Cardiac muscle cell (in vitro differentiated cells and primary cell): ENCODE measurements around the gene CBARP. TPM values are rescaled to one million over a fixed set of nuclear protein-coding genes. Genes with fewer than 3 reads are reported as not detected.

ENCODE experiments used
- DNase-seq, 2 donors: peaks; one replicate each; pipeline versions ENCODE4 v3.0.0 to v3.0.0-alpha.2; 2010 to 2017; ENCODE audit warnings: low read depth in 1 of 2, low spot score in 1 of 2
- H3K27ac ChIP-seq: fragments of 200-600 bp; sonication (generic); 2 replicates; pipeline ENCODE4 v1.5.1; 2016
- H3K27me3 ChIP-seq: fragments of 200-600 bp; sonication (generic); 2 replicates; pipeline ENCODE4 v1.6.0; 2016; ENCODE audit warnings: control low read depth
- H3K36me3 ChIP-seq: fragments of 200-600 bp; sonication (generic); 2 replicates; pipeline ENCODE4 v1.5.1; 2016; ENCODE audit warnings: control low read depth
- H3K4me1 ChIP-seq: fragments of 200-600 bp; sonication (generic); 2 replicates; pipeline ENCODE4 v1.8.1; 2017; ENCODE audit warnings: low read depth, mild to moderate bottlenecking, mixed run types
- H3K4me3 ChIP-seq: fragments of 200-600 bp; sonication (generic); 2 replicates; pipeline ENCODE4 v1.5.1; 2016; ENCODE audit warnings: mild to moderate bottlenecking
- H3K9me3 ChIP-seq: fragments of 200-600 bp; sonication (generic); 2 replicates; pipeline ENCODE4 v1.5.1; 2017; ENCODE audit warnings: low read depth, mild to moderate bottlenecking, control low read depth
- polyA plus RNA-seq: library from polyadenylated mRNA; unstranded; fragments of >200 nt; fragmentation: Nextera tagmentation; extraction: Ambion mirVana; gene quantifications from 2 replicates; pipeline ENCODE4 v1.2.1, GENCODE V29; 2016
- total RNA-seq: library from RNA; depleted of rRNA; stranded (reverse); fragments of >200 nt; gene quantifications from 2 replicates; pipeline ENCODE4 v1.2.3, GENCODE V29; 2016
- TF ChIP-seq, protein P1 (sequence below): IDR thresholded peaks from 2 replicates; pipeline ENCODE4 v1.5.1; 2012; ENCODE audit warnings: low read depth, mild to moderate bottlenecking, low read length

The CBARP gene
- total and polyA plus RNA-seq, 2 experiments from 2014 or later = 22.1 to 29.1 TPM

DNA sequence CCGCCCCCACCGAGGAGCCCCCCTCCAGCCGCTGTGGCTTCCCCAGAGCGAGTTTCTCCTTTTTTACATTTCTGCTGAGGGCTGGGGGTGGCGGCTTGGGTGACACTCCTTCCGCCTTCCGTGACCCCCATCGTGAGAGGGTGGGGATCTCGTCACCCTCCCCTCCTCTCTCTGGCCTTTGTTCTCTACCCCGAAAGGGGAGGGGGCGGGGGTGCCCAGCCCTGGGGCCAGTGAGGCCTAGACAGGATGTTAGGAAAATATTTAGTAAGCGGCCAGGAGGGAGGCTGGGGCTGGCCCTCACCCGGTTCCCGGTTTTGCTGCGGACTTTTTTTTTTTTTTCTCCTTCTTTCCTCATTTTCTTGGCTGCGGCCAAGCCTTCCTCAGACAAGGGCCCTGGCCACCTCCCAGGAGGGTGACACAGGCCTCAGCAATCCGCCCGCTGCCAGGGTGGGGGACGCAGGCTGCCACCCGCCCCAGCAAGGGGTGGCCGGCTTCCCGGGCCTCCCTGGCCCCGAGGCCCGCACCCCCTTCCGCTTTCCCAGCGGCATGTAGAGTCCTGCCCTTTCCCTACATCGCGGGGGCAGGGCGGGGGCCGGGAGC is 14.5 kb upstream of the CBARP start:
- peaks cover 11% of the 10 kb centered on the region for H3K4me1 ChIP-seq
- peak in 1 of 2 donors; percentile 99 for DNase-seq
- peaks cover 35% of the 10 kb centered on the region for H3K36me3 ChIP-seq

DNA sequence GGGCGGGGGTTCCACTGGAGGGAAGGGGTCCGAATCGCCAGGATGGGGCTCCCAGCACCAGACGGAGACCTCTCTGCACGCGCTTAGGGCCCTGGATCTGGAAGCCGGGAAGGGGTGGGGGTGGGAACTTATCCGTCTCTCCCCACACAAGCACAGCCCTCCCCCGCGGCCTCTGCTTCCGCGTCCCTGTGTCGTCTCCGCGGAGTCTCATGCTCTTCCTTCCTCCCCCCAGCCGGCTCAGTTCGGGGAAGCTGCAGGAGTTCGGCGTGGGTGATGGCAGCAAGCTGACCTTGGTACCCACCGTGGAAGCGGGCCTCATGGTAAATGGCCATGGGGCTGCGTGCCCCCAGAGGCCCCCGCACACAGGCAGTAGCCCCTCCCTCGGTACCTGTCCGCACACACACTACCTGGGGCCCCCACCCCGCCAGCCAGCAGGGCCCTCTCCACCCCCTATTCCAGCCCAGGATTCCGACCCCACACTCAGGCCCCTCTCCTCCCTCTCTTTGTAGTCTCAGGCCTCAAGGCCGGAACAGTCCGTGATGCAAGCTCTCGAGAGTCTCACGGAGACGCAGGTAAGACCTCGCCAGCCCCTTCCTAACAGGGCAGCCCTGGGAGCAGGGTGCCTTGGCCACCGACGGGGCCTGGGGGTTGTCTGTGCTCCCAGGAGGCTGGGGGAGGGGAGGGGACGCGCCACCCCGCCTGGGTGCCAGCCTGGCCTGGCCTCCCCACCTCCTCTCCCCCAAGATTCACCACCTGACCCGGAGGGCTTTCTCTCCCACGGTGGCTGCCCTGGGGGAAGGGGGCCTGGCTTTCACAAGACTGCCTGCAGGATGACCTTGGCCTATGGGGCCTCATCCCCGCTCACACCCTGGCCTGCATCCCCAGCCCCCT is 13.8 kb upstream of the CBARP start:
- H3K27me3 ChIP-seq = no peaks in the 10 kb centered on the region
- peaks cover 30% of the 10 kb centered on the region for H3K36me3 ChIP-seq
- H3K9me3 ChIP-seq = no peaks in the 10 kb centered on the region
- TF ChIP-seq, protein P1, sequence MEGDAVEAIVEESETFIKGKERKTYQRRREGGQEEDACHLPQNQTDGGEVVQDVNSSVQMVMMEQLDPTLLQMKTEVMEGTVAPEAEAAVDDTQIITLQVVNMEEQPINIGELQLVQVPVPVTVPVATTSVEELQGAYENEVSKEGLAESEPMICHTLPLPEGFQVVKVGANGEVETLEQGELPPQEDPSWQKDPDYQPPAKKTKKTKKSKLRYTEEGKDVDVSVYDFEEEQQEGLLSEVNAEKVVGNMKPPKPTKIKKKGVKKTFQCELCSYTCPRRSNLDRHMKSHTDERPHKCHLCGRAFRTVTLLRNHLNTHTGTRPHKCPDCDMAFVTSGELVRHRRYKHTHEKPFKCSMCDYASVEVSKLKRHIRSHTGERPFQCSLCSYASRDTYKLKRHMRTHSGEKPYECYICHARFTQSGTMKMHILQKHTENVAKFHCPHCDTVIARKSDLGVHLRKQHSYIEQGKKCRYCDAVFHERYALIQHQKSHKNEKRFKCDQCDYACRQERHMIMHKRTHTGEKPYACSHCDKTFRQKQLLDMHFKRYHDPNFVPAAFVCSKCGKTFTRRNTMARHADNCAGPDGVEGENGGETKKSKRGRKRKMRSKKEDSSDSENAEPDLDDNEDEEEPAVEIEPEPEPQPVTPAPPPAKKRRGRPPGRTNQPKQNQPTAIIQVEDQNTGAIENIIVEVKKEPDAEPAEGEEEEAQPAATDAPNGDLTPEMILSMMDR = no peak
- peak; percentile 60 to 82 for DNase-seq
- H3K4me1 ChIP-seq = peaks cover 11% of the 10 kb centered on the region
- peak overlapping the region; percentile 92 for H3K4me3 ChIP-seq
- peak overlapping the region; percentile 91 for H3K27ac ChIP-seq

More for the DNA sequence above, 14.5 kb upstream of the CBARP start:
- Histone ChIP-seq H3K4me3 (peak overlapping the region; percentile 92), H3K9me3 (no peaks in the 10 kb centered on the region), H3K27me3 (no peaks in the 10 kb centered on the region), H3K27ac (peak overlapping the region; percentile 91)
- TF ChIP-seq, protein P1 = no peak

DNA sequence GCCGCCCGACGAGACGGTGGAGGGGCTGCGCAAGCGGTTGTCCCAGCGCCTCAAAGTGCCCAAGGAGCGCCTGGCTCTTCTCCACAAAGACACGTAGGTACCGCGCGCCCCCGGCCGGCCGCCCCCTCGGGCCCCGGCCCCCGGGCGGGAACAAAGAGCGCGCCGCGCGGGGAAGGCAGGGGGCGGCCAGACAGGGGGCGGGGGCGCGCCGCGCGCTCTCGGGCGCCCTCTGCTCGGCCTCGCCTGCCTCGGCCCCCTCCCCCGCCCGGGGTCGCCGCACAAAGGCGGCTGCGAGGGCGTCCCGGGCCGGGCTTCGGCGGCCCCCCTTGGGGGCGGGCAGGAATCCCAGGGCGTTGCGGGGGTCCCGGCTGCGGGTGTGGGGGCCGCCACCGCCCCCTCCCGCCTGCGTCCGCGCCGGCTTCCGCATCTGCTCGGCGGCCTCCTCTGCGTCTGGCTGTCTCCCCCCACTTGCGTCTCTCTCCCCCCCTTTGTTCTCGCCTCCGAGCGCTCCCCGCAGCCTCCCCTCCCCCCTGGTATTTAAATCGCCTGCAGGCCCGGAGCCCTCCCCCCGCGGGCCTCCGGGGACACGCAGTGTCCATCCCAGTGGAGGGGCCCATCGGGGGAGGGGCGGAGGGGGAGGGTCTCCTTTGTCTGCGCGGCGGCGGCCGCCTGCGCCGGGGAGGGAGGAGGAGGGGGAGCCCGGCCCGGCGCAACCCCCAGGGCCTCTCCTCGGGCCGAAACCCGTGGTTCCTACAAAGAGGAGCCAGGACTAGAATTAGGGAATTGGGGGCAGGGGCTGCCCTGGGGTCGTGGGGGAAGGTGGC is 12.8 kb upstream of the CBARP start:
- Histone ChIP-seq H3K27ac (peak overlapping the region; percentile 91), H3K4me1 (peaks cover 11% of the 10 kb centered on the region), H3K36me3 (peaks cover 23% of the 10 kb centered on the region), H3K9me3 (no peaks in the 10 kb centered on the region), H3K27me3 (no peaks in the 10 kb centered on the region), H3K4me3 (peak overlapping the region; percentile 92)
- TF ChIP-seq, protein P1 = no peak
- DNase-seq = peak; percentile 87 to 88

DNA sequence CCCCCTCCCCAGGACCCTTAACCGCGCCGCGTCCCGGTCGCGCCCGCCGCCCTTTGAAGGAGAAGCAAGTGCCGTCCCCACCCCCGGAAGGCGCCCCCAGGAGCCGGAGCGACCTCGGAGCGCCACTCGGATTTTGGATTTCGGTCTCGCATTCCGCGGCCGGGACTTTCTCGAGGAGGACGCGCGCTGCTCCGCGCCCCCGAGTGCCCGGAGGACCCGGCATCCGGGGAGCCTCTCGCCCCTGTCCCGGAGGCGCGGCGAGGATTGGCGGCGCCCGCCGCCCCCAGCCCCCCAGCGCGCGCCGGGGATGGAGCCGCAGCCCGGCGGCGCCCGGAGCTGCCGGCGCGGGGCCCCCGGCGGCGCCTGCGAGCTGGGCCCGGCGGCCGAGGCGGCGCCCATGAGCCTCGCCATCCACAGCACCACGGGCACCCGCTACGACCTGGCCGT is 12.2 kb upstream of the CBARP start:
- H3K27me3 ChIP-seq = no peaks in the 10 kb centered on the region
- no peak for DNase-seq
- H3K9me3 ChIP-seq = no peaks in the 10 kb centered on the region
- peak overlapping the region; percentile 92 for H3K4me3 ChIP-seq
- peak overlapping the region; percentile 91 for H3K27ac ChIP-seq
- H3K36me3 ChIP-seq = peaks cover 17% of the 10 kb centered on the region
- peaks cover 13% of the 10 kb centered on the region for H3K4me1 ChIP-seq
- TF ChIP-seq, protein P1 = no peak

DNA sequence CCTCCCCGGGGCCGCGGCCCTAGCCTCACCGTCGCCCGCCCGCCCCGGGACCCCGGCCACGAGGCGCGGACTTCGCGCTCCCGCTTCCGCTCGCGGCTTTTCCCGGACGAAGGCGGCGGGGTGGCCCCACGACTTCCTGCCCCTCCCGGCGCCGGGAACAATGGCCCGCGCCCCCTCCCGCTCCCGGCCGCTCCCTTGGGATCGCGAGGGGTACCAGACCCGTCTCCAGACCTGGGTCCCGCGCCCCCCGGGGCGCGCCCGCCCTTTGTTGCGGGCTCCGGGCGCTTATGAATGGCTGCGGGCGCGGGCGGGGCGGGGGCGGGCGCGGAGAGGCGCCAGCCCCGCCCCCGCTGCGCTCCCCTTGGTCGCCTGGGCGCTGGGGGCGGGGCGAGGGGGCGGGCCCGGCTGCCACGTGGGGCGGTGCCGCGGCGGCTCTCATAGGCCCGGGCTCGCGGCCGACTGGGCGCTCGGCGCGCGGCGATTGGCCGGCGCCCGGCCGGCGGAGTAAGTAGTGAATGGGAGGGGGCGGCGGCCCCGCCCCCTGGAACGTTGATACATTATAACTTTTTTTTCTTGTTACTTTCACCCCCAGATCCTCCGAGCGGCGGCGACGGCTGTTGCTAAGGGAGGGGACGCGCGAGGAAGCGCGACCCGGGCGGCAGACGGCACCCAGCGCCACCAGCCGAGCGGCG is 11.6 kb upstream of the CBARP start:
- Histone ChIP-seq H3K27ac (peak overlapping the region; percentile 97), H3K4me3 (peak overlapping the region; percentile 92), H3K9me3 (no peaks in the 10 kb centered on the region), H3K36me3 (peaks cover 11% of the 10 kb centered on the region), H3K27me3 (no peaks in the 10 kb centered on the region), H3K4me1 (peaks cover 19% of the 10 kb centered on the region)
- TF ChIP-seq, protein P1 = no peak
- DNase-seq = peak; percentile 98
